Measurements from ENCODE around the gene NUP133. TPM values are rescaled to one million over a fixed set of nuclear protein-coding genes. Genes with fewer than 3 reads are reported as not detected.

NUP133 gene
- total and polyA plus RNA-seq, 2 experiments from 2014 or later = 29.5 to 65.4 TPM

DNA sequence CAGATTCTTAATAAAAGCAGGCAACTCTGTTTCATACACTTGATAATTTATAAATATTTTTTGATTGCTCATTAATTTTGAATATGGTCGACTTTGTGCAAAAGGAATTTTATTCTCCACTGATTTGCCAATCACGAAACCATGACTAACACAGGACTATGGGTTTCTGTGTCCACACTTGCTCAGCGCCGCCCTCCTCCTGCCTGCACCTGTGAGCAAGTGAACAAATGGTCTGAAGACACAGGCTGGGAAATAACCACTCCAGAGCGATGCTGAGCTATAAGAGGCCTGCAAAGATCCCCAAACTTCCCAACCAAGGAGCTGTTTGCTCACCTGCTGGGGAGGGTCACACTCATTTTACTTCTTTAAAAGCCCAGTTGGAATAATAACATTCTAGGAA lies 30.8 kb upstream of the NUP133 start (continued):
- TF ChIP-seq, protein P1, sequence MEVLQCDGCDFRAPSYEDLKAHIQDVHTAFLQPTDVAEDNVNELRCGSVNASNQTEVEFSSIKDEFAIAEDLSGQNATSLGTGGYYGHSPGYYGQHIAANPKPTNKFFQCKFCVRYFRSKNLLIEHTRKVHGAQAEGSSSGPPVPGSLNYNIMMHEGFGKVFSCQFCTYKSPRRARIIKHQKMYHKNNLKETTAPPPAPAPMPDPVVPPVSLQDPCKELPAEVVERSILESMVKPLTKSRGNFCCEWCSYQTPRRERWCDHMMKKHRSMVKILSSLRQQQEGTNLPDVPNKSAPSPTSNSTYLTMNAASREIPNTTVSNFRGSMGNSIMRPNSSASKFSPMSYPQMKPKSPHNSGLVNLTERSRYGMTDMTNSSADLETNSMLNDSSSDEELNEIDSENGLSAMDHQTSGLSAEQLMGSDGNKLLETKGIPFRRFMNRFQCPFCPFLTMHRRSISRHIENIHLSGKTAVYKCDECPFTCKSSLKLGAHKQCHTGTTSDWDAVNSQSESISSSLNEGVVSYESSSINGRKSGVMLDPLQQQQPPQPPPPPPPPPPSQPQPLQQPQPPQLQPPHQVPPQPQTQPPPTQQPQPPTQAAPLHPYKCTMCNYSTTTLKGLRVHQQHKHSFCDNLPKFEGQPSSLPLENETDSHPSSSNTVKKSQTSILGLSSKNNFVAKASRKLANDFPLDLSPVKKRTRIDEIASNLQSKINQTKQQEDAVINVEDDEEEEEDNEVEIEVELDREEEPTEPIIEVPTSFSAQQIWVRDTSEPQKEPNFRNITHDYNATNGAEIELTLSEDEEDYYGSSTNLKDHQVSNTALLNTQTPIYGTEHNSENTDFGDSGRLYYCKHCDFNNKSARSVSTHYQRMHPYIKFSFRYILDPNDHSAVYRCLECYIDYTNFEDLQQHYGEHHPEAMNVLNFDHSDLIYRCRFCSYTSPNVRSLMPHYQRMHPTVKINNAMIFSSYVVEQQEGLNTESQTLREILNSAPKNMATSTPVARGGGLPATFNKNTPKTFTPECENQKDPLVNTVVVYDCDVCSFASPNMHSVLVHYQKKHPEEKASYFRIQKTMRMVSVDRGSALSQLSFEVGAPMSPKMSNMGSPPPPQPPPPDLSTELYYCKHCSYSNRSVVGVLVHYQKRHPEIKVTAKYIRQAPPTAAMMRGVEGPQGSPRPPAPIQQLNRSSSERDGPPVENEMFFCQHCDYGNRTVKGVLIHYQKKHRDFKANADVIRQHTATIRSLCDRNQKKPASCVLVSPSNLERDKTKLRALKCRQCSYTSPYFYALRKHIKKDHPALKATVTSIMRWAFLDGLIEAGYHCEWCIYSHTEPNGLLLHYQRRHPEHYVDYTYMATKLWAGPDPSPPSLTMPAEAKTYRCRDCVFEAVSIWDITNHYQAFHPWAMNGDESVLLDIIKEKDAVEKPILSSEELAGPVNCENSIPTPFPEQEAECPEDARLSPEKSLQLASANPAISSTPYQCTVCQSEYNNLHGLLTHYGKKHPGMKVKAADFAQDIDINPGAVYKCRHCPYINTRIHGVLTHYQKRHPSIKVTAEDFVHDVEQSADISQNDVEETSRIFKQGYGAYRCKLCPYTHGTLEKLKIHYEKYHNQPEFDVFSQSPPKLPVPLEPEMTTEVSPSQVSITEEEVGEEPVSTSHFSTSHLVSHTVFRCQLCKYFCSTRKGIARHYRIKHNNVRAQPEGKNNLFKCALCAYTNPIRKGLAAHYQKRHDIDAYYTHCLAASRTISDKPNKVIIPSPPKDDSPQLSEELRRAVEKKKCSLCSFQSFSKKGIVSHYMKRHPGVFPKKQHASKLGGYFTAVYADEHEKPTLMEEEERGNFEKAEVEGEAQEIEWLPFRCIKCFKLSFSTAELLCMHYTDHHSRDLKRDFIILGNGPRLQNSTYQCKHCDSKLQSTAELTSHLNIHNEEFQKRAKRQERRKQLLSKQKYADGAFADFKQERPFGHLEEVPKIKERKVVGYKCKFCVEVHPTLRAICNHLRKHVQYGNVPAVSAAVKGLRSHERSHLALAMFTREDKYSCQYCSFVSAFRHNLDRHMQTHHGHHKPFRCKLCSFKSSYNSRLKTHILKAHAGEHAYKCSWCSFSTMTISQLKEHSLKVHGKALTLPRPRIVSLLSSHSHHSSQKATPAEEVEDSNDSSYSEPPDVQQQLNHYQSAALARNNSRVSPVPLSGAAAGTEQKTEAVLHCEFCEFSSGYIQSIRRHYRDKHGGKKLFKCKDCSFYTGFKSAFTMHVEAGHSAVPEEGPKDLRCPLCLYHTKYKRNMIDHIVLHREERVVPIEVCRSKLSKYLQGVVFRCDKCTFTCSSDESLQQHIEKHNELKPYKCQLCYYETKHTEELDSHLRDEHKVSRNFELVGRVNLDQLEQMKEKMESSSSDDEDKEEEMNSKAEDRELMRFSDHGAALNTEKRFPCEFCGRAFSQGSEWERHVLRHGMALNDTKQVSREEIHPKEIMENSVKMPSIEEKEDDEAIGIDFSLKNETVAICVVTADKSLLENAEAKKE (CRISPR knock-in tag; IDR thresholded peaks at IDR 0.05) = no peak
- TF ChIP-seq NANOG (IDR thresholded peaks at IDR 0.05; ENCODE audit: borderline replicate concordance) = no peak

DNA sequence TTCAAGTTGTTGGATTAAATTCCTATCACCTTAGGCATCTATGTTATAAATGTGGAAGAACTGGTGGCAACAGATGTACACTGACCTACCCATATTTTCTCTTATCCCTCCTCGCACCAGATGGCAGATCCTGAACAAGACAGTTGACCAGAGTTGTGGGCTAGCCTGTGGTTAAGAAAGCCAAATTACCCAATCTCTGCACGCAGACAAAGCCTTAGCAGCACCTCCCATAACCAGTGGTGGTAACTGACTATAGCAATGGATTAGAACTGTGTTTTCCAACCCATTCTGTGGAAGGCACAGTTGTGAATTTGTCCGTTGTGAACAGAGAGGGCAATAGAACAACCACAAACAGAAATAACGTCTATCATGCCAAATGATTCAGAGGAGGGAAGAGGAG lies 29.8 kb upstream of the NUP133 start:
- Histone ChIP-seq H4K20me1 (replicated peaks; ENCODE audit: insufficient read depth) (0 out of 2 replicates have a peak, but pooled peaks cover under 1% of the 10 kb centered on the region), H3K9me2 (ENCODE audit: insufficient read depth) (no peaks in the 10 kb centered on the region), H3K36me3 (ENCODE audit: insufficient read depth) (no peaks in the 10 kb centered on the region; the same call in 1 of the 2 replicates), H2AFZ (no peak overlapping the region), H3K79me2 (replicated peaks; ENCODE audit: insufficient read depth) (no peaks in the 10 kb centered on the region), H3F3A (replicated peaks; ENCODE audit: low read depth) (no peaks in the 10 kb centered on the region), H3K27ac (ENCODE audit: low read depth) (no peak overlapping the region), H3K27me3 (ENCODE audit: insufficient read depth) (no peaks in the 10 kb centered on the region), H3K4me1 (ENCODE audit: insufficient read depth) (no peaks in the 10 kb centered on the region), H3K4me3 (no peak overlapping the region), H3K4me2 (no peak overlapping the region)
- DNase-seq (ENCODE audit: low spot score) (no peak), ATAC-seq (no peak)
- Mint-ChIP-seq H3K36me3 (ENCODE audit: low read depth) (peaks cover 24% of the 10 kb centered on the region), H3K9me3 (no peaks in the 10 kb centered on the region), H3K27ac (no peak overlapping the region), H3K4me3 (no peak overlapping the region), H3K4me1 (no peaks in the 10 kb centered on the region), H3K27me3 (ENCODE audit: insufficient read depth, low read depth, poor library complexity) (peaks cover 2% of the 10 kb centered on the region)
- no peak for TF ChIP-seq STAT1 (IDR thresholded peaks at IDR 0.05; ENCODE audit: unreplicated experiment)

DNA sequence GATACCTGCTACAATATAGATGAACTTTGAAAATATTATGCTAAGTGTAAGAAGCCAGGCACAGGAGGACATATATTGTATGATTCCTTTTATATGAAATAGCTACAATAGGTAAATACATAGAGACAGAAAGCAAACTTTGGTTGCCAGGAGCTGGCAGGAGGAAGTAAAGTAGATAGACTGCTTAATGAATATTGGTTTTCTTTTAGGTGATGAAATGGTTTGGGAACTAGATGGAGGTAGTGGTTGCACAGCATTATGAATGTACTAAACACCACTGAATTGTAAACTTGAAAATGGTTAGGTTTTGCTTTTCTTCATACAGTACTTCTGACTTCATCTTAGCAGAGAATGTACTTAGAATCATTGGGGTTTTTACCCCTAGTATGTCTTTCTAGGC lies 28.8 kb upstream of the NUP133 start:
- Mint-ChIP-seq H3K36me3 (ENCODE audit: low read depth) (peaks cover 24% of the 10 kb centered on the region), H3K4me1 (no peaks in the 10 kb centered on the region), H3K27ac (no peak overlapping the region), H3K9me3 (no peaks in the 10 kb centered on the region), H3K4me3 (no peak overlapping the region), H3K27me3 (ENCODE audit: insufficient read depth, low read depth, poor library complexity) (peaks cover 2% of the 10 kb centered on the region)
- H3K4me1 ChIP-seq (ENCODE audit: insufficient read depth) = no peaks in the 10 kb centered on the region
- no peak overlapping the region for H3K27ac ChIP-seq (ENCODE audit: low read depth)
- DNase-seq (ENCODE audit: low spot score) = peak; percentile 12
- no peak overlapping the region for H3K4me2 ChIP-seq
- H3K9me2 ChIP-seq (ENCODE audit: insufficient read depth) = no peaks in the 10 kb centered on the region
- H2AFZ ChIP-seq = no peak overlapping the region
- no peak for TF ChIP-seq NANOG (IDR thresholded peaks at IDR 0.05; ENCODE audit: borderline replicate concordance)
- no peaks in the 10 kb centered on the region for H3K27me3 ChIP-seq (ENCODE audit: insufficient read depth)
- ATAC-seq = no peak
- no peaks in the 10 kb centered on the region for H4K20me1 ChIP-seq (replicated peaks; ENCODE audit: insufficient read depth)
- no peak overlapping the region for H3K4me3 ChIP-seq
- H3K79me2 ChIP-seq (replicated peaks; ENCODE audit: insufficient read depth) = no peaks in the 10 kb centered on the region
- H3F3A ChIP-seq (replicated peaks; ENCODE audit: low read depth) = no peaks in the 10 kb centered on the region
- peaks cover 5% of the 10 kb centered on the region; the same call in 1 of the 2 replicates for H3K36me3 ChIP-seq (ENCODE audit: insufficient read depth)
